NCI-H2196 (cell line): ENCODE measurements around the gene ZNHIT2.

Experiments used
- DNase-seq: peaks from one replicate; lab custom pipeline; 2025; ENCODE audit not compliant: unreplicated experiment; lab: John Stamatoyannopoulos, UW

ZNHIT2 gene

DNA sequence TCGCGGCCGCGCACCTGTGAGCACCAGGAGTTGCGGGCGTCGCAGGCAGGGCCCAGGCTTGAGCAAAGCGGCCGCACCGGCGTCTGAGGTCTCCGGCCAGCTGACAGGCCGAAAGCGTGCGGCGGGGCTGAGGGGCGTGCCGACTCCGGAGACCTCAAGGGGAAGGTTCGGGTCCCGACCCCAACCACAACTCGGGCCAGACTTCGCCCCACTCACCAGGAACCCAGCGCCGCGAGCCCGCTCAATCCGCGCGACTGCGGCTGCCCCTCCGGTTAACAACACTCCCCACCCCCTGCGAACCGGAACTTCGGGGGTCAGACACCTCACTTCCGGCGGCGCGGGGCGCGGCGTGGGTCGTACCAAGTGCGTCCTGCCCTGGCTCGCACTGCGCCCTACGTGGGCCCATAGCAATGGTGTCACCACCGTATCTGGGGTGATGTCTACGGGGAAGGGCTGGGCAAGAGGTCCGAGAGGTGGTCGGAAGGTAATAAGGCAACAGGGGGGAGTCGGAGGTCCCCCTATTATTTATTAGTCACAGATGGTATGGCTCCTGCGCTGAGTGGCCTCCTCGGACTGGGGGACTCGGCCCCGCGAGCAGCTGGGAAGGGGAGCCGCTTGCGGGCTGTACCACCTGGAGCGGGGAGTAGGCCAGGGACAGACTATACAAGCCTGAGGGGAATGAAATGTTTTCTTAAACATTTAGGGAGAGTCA, 16.9 kb upstream of the ZNHIT2 start, which contains the start of gene SYVN1:
Gene SYVN1 (minus strand): TSS at position 280 of the 712 bp plus-strand sequence. CDS start 918 bp downstream, outside the sequence.
- DNase-seq, result peak; percentile 92

DNA sequence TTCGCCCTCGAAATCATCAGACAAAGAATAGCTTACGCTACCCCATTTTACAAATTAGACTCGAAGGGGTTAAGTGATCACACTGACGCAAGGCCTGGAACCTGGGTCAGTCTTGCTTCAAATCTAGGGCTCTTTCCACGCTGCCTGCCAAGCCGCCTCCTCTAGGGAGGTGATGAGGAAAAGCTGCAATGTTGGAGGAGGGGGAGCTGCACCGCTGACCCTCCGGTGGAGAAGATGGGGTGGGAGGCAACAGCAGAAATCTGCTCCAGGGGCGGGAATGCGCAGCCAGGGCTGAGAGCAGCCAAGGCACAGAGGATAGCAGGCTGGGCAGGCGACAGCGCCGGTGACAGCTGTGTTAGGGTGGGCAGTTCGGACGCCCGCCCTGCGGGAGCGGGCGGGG, 16.2 kb upstream of the ZNHIT2 start:
- no peak for DNase-seq

DNA sequence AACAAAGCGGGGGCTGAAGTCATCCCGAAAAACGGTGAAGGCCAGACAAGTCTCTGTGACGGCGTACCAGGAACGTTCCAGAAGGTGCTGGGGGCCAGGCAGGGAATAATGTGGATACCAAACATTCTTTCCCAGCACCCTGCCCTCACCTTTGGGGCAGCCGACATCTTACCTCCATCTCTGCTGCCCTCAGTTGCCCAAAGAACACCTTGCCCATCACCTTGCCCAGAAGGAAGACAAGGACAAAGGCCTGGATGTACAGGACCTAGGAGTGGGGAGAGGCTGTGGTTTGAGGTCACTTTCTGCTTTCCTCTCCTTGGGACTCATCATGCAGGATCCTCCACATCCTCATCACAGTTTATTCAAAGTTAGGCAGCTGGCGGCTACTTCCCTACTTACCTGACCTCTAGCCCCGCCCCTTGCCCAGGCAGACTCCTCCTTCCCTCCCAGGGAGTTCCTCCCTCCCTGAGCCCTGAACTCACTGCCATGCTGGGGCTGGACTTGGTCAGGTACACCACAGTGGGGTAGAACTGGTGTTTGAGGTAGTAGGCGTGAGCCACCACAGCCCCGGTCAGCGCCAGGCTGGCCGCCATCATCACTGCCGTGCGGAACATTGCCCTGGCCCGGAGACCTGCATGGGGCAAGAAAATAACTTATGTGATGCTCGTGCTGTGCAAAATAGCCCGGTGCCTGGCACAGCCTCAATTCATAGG, 15.6 kb upstream of the ZNHIT2 start:
- DNase-seq, result peak; percentile 74

DNA sequence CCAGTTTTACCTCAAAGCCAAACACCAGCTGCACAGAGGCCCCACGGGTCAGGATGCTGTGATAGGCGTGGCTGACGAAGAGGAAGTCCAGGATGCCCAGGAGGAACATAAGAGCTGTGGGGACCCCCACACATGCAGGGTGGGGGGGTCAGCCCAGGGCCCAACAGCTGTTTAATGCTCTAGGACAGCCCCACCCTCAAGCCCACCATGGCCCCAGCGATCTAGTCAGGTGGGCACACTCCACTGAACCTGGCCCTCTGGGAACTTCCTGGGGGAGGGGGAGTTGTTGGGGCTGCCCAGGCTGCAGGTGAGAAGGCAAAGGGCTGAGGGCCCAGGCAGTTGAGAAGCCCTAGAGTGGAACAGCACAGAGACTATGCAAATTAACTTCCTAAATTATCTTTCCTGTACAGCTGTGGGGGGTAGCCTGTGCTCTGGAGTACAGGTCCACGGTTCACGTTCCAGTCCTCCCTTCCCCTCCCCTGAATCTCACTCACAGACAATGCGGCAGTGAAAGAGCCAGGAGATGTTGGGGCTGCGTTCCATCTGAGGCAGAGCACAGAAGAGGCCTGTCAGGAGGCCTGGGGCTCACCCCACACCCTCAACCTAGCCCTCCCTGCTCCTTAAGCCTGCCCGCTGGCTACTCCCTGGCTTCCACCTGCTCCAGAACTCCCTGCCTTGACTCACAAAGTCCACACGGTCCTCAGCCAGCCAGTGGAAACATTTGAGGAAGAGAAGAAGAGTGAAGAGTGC, 14.9 kb upstream of the ZNHIT2 start:
- no peak for DNase-seq

DNA sequence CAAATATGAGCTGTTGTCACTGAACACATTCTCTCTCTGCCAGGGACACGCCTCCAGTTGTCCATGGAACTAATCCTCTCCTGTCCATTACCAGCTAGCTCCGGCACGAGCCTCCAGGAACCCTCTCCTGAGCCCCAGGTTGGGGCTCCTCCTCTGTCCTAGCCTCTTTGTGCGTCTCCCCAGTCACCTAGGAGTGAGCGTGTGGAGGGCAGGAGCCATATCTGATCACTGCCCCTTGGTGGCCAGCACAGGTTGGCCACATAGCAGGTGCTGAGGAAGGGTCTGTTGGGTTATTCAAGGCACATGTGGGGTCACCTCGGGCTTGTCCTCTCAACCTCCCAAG, 14.4 kb upstream of the ZNHIT2 start:
- DNase-seq, result no peak

DNA sequence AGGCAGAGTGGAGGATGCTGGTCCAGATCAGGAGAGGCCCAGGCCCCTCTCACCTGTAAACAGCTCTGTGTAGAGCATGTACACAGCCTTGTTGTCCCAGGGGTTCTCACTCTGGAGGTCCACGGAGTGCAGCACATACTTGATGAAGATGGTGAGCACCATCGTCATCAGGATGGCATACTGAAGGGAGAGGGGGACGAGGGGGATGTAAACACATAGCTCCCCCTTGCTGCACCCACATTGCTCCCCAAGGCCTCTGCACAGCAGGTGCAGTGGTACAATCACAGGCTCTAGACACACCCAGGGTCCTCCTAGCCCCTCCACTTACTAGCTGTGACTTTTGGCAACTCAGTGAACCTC, 13.9 kb upstream of the ZNHIT2 start:
- DNase-seq, result no peak

DNA sequence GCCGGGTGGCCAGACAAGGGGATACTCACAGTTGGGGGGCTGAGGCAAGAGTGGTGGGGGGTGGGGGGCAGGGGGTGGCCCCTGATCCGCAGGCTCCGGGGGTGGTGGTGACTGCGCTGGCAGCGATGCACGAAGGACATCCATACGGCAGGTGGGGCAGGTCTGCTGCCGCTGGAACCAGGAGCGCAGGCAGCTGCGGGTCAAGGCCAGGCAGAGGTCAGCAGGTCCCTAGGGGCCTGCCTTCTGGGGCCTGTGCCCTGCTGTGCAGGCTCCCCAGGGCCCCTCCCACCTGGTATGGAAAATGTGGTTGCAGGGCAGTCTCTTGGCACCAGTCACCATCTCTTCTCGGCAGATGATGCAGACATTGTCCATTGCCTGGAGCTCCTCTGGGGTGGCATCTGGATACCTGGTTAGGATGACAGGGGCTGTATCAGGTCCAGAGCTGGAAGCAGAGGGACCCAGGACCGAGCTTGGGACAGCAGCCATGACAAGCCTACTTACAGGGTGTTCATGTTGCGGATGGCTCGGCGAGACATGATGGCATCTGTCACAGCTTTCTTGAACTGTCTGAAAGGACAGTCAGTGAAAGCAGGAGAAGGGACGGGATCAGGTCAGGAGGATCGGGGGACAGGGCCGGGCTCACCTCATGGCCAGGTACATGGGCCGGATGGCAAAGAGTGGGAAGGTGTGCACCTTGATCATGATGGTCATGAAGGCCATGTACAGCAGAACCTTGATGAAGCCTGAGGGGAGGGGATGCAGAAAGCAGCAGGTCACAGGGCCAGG, 13.3 kb upstream of the ZNHIT2 start:
- no peak for DNase-seq

DNA sequence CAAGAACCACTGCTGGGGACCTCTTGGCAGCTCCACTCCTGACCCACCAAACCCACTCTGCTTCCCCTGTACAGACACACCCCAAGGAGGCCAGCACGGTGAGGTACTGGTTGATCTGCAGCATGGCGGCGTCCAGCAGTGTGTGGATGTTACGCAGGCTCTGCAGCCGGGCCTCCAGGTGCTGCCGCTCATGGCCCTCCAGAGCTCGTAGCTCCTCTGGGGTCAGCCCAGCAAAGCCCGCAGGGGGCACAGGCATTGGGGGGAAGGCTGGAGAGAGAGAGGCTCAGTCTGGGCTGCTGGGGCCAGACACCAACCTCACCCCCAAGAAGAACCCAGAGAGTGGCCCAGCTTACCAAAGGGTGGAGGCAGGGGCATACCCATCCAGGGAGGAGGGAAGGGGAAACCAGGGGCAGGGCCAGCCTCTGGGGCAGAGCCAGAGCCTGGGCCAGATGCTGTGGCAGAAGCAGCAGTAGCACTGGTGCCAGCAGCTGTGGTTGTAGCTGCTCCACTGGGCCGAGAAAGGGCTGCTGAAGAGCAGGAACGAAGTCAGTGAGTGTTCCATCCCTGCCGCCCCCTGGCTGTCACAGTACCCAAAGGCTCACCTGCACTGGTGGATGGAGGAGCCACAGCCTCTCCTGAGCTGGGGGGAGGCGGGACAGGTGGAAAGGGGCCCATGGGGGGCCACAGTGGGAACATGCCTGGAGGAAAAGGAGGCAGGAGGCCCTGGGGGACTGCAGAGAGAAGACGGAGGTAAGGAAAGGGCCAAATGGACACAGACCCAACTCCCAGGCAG, 12.3 kb upstream of the ZNHIT2 start:
- no peak for DNase-seq

DNA sequence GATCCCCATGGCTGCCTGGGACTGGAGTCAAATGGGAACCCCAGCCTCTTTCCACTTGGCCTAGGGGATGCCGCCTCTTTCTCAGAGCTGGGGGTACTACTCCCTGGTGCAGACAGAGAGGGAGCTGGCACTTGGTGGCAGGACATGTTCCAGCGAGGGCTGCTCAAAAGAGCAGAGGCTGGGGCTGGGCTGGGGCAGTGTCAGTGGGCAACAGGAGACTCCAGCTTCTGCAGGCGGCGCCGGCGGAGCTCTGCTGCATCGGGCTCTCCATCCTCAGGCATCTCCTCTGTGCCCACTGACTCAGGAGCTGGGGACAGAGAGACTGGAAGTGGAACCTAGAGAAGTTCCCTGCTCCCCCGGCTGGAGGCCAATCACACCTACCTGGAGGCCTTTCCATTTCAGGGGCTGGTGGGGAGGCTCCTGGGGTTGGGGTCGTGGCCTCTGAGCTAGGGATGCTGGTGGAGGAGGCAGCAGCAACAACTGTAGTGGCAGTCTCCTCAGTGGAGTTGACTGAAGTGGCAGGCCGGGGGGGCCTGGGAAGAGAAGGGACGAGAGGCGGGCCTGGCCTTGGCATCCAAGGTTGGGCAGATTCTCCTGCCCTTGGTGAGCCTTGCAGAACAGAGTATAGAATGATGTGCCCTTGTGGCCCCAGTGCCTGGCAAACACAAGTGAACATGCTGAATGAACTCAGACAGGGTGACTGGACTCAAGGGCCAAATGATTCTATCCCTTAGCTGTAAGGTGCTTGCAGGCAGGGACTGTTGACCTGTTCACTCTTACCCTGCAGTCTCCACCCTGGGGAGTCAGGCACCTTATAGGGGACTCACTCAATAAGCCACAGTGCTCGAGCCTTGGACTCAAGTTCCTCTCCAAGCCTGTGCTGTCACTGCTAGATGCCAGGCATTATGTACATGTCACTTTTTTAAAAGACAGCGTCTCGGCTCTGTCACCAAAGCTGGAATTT, 11.0 kb upstream of the ZNHIT2 start:
- no peak for DNase-seq

DNA sequence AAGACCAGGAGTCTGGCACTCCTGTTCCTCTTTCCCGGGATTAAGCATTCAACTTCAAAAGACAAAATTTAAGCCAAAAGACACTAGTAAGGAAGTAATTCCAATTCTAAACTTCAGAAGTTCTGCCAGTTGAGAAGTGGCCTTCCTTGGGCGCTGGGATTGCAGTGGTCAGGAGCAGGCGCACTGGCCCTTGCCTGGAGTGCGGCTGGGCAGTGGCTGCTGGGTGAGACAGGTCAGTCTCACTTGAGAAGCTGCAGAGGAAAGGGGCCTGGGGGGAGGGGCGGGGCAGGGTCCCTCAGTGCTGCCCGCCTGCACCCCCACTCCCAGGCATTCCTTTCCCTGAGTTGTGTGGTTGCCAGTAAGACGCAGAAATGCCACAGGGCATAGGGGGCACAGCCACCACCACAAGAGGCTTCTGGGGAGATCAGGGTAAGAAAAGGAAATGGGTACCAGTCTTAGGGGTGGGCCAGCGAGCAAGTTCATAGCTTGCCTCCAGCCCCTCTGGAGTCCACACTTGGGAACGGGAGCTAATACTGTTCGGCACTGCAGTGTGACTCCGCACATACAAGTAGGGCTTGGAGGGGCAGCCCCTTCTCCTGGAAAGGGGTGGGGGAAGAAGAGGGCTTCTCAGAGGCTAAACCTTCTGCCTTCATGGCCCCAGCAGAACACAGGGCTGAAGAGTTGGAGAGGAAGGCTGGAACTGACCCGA, 10.1 kb upstream of the ZNHIT2 start:
- no peak for DNase-seq

DNA sequence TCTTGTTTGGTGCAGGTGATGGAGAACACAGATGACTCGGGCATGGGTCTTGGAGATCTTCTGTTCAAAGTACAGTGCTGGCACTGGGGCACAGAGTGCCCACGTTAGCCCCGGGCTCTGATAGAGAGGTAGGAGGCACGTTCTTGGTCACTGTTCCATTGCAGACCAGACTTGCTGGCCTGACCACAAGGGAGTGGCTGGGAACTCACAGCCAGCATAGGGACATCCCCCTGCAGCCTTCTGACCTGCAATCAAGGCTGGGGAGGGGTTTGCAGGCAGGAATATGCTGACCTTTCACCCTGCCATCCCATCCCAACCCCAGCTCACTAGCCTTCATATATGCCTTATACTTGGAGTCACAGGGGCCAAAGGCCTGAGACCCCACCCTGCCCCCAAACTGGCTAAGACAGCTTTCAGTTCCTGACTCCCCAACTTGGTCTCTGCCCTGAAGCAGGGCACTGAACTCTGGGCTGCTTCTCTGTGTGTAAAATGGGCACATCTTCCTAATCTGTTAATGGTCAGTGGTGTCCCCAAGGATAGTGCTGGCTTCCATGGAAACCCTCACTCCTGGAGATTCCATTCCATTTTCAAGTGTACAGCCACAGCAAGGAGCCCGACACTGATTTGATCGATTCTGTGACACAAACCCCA, 9.2 kb upstream of the ZNHIT2 start:
- no peak for DNase-seq

DNA sequence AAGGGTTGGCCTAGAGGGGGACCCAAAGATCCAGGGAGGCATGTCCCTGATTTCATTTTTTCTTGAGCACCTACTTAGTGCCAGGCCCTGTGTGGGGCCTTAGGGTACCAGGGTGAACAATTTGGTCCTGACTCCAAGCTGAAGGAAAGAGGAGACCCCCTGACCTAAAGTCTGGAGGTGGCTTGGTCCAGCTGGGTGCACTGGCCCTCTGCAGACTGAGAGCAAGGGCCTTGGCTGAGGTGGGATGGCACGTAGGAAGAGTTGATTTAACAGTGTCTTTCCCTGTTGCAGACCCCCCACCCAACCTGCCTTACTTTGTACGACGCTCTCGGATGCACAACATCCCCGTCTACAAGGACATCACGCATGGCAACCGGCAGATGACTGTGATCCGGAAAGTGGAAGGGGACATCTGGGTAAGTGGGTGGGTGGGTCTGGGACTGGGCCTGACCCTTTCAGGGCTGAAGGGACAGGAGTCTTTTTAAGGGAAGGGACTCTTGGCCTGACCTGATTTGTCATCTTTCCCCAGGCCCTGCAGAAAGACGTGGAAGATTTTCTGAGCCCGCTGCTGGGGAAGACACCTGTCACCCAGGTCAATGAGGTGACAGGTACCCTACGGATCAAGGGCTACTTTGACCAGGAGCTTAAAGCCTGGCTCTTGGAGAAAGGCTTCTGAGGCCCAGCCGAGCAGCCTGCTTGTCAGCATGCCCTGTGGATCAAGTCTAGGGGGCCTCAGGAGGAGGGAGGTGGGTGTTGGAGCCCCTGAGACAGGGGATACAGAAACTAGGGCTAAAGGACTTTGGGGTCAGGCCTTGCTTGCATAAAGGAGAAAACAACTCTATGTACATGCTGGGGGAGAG, 7.9 kb upstream of the ZNHIT2 start:
- no peak for DNase-seq

DNA sequence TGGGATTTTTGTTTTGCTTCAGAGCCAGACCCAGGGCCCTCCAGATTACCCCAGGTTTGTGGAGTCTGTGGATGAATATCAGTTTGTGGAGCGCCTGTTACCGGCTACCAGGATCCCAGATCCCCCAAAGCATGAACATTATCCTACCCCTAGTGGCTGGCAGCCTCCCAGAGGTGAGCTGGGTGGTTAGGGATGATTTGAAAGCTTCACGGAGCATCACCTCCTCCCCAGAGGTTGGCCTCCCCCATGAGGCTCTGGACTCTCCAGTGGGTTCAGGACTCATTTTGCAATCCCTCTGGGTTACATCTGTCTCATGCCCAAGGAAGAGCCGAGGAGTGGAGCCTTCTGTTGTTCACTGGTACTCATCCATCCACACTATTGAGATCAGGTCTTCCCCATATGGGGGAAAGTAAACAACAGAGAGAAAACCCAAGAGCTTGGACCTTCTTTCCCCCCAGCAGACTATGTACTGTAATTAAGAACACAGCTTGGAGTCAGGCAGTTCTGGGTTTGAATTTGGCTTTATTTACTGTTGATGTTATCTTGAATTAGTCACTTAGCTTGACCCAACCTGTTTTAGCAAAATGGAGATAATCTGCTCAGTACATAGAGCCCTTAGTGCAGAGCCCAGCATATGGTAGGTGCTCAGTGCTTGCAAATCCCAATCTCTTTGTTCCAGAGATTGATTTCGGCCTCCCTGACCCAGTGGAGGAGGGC, 7.1 kb upstream of the ZNHIT2 start:
- no peak for DNase-seq

DNA sequence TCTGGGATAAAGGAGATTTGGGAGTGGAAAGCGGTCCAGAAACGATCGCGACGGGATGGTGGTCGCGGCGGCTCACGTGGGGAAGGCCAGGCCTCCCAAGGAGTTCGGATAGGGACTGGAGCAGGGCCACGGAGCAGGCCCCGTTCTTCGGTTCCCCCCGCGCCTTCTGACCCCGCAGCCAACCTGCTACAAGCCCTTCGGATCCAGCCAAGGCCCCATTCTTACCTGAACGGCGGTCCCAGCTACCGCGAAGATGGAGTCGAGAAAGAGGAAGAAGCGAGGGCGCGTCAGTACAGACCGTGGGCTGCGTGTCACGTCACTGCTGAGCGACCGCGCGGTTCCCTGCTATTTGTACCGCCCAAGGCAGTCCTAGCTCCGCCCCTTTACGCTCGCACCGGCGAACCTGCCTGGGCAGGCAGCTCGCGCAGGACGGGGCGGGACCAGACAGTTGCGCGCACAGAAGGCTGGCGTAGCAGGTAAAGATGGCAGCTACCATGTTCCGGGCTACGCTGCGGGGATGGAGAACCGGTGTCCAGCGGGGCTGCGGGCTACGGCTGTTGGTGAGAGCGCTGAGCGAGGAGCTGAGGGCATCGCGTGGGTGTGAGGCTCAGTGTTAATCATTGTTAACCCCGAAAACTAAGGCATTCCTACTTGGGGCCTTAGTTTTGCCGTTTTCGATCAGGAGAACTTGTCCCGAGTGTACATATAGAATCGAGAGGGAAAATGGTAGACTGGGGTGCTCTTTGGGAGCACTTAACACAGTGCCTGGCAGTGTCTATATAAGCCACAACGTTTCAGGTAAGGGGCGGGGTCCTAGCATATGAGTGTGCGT, 4.6 kb upstream of the ZNHIT2 start, which contains the start of the genes FAU and MRPL49:
Gene FAU (minus strand): TSS at position 270 of the 832 bp plus-strand sequence. CDS start 321 bp downstream, outside the sequence.
Gene MRPL49 (plus strand): TSS at position 457 of the 832 bp plus-strand sequence. CDS start 26 bp downstream, at position 483.
- peak; percentile 99 for DNase-seq

DNA sequence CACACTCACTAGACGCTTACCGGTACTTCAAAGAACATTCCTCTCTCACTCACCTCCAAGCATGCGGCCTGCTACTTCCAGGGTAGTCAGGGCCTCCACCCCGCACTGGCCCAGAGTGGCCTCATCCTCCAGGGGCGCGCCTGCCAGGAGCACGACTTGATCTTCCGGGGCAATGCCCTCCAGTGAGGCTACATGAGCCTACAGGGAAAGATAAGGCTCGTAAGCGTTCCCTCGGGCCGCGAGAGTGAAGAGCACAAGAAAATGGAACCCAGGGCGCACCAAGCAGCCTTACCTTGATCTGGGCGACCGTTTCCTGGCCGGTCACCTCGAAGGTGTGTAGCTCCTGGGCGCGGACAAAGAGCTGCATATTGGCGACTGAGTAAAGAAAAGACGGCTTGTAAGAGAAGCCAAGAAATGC, 4.0 kb upstream of the ZNHIT2 start:
- no peak for DNase-seq
